Pulmonary artery endothelial cell (primary cell): ENCODE measurements around the gene DYSF. TPM values are rescaled to one million over a fixed set of nuclear protein-coding genes. Genes with fewer than 3 reads are reported as not detected.

Experiments used
- DNase-seq: peaks from one replicate; pipeline ENCODE4 v3.0.0-alpha.2; 2011; ENCODE audit warnings: low read depth, low spot score
- total RNA-seq: library from RNA; depleted of rRNA; stranded (reverse); fragments of >200 nt; gene quantifications from 2 replicates; pipeline ENCODE4 v1.2.3, GENCODE V29; 2014

DYSF gene
- total RNA-seq, 1 donor from 2014 or later = 82.1 TPM

GRCh38 chr2:71566372-71566771, 113.0 kb downstream of the DYSF start:
- no peak for DNase-seq

DNA sequence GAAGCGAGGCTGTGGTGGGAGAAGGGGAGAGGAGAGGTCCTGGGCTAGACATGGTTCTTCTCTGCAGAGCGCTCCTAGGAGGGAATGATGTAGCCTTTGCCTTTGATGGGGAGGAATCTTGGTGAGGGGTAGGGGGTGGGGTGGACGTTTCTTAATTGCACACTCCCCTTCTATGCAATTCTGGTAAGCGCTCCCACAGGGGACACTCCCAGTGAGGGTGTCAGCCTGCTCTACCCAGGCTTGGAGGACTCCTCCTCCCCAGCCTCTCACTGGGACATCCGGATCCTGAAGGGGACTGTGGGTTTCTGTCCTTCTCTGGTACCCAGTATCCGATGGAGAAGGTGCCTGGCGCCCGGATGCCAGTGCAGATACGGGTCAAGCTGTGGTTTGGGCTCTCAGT, 114.3 kb downstream of the DYSF start:
- DNase-seq = no peak

- DNase-seq = no peak
These were observed 114.7 kb downstream of the DYSF start for GRCh38 chr2:71568103-71568502.

DNA sequence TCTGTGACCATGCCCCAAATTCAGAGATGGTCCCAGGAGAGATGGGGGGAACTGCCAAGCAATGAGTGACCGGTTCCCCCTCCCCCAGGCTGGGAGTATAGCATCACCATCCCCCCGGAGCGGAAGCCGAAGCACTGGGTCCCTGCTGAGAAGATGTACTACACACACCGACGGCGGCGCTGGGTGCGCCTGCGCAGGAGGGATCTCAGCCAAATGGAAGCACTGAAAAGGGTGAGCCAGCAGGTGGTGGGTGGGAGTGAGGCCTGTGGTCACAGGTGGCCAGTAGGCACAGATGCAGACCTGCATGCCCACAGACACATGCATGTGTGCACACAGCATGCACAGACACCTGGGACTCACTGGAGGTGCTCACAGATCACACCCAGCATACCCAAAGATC, 117.2 kb downstream of the DYSF start:
- no peak for DNase-seq

DNA sequence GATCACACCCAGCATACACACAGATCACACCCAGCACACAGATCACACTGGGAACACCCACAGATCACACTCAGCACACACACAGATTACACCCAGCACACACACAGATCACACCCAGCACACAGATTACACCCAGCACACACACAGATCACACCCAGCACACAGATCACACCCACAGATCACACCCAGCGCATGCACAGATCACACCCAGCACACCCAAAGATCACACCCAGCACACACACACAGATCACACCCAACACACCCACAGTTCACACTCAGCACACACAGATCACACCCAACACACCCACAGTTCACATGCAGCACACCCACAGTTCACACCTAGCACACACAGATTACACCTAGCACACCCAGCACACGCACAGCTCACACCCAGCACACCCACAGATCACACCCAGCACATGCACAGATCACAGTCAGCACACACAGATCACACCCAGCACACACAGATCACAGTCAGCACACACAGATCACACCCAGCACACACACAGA, 117.6 kb downstream of the DYSF start:
- no peak for DNase-seq

GRCh38 chr2:71571945-71572344, 118.6 kb downstream of the DYSF start:
- no peak for DNase-seq

GRCh38 chr2:71575966-71576365, 122.6 kb downstream of the DYSF start:
- DNase-seq = no peak

- no peak for DNase-seq
These were observed 123.2 kb downstream of the DYSF start for GRCh38 chr2:71576541-71576940.

DNA sequence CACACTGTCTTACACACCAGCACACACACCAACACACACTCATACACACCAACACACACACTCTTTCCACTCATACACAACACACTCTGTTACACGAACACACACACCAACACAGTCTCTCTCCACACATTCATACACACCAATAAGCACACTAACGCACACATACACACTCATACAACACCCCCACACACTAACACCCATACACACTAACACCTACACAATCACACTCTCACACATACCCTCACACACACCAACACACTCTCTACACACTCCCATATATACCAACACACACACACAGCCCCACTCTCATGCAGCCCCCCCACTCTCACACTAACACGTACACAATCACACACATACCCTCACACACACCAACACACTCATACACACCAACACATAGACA, 123.8 kb downstream of the DYSF start:
- DNase-seq = no peak

DNA sequence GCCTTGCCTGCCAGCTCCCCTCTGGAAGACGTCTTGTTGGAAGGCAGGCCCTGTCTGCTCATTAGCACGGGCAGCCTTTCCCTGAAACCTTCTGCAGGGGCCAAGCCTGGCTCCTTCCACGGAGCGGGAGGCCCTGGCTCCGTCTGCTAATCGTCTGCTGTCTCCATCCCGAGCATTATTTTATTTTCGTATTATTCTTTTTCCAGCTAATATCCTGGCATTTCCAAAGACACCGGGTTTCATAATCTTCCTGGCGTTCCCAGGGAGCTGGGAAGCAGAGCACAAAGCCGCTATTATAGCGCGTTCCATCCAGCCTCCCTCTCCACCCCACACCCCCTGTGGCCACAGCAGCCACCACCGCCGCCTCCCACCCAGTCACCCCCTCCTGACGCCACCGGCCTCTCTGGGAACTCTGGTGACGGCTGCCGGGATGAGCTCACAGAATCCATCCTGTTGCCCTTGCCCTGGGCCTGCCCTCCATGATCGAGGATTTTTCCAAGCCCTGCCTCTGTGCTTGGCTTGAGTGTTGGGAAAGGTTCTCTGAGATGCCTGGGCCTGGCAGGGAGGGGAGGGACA, 125.5 kb downstream of the DYSF start:
- DNase-seq = no peak

- DNase-seq = no peak
These were observed 127.7 kb downstream of the DYSF start for GRCh38 chr2:71581026-71581425.

DNA sequence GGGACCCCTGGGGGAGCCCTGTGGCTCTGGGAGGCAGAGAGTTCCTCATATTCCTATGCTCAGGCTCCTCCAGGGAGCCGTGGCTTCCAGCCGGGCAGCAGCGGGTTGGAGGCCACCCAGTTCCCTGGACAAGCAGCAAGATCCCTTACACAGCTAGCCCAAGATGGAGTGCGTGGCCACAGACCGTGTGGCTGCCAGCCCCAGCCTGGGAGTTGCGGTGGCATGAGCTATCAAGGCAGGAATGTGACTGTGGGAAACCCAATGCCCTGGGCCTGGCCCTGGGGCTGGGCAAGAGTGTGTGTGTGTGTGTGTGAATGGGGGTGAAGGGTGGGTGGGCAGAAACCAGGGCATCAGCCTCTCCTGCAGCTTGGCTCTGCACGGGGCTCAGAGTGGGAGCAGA, 130.5 kb downstream of the DYSF start:
- DNase-seq = no peak

- DNase-seq = no peak
These were observed 133.1 kb downstream of the DYSF start for GRCh38 chr2:71586471-71586870.

- no peak for DNase-seq
These were observed 134.2 kb downstream of the DYSF start for GRCh38 chr2:71587509-71588073.

DNA sequence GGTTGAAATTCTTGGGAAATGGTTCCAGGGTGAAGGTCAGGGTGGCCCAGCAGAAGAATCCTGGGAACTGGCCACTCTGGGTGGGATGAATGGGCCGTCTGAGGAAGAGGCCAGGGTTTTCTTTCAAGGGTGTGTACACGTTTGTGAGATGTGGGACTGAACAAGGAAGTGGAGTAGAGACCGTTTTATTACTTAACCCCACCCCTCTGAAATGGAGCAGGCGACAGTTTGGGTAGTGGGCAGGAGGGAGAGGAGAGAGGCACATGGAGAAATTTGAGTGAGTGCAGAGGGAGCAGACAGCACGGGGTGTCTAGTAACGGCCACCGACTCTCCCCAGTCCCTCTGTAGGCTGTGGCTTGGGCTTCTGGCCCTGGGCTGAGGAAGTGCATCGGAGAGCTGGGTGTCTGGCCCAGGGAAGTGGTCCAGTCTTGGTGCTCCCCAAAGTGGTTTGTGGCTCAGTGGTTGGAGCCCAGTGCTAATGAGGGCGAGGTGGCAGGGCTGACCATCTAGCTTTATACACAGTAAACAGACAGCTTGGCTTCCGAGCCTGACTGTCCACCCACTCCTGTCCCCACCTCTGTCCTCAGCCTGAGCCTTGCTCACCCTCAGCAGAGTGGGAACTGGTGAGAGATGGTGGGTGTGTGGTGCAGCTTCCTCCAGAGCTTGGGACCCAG, 135.3 kb downstream of the DYSF start:
- no peak for DNase-seq

DNA sequence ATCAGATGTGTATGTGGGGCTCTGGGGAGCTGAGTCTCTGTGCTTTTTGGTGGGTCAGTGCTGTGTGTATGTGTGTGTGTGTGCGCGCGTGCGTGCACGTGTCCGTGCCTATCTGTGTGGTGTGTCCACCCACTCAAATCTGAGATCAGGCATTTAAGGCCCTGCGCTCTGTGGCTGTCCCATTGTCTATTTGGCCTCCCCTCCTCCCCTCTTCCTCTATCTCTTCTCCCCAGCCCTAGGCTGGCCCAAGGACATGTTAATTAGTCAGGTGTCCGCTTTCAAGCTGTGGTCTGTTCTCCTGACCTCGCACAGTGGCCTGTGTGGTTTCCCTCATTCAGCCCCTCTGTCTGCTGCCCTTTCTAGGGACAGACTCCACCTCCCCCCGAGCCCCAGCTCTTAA, 136.4 kb downstream of the DYSF start:
- DNase-seq = no peak

DNA sequence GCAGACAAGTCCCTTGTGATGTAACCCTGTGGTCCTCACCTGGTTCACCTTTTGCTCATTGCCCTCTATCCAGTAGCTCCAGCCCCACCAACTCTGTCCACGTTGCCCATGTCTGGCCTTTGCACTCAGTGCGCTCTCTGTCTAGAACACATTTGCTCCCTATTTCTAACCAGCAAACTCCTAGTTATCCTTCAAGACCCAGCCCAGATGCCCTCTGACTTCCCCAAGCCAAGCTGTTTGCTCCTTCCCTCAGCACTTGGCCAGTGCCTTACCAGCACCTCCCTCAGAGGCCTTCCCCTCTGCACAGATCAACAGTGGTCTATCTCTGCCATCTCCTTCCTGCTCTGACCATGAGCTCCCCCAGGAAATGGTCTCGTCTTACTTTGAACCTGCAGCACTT, 137.7 kb downstream of the DYSF start:
- no peak for DNase-seq

- DNase-seq = no peak
These were observed 138.9 kb downstream of the DYSF start for GRCh38 chr2:71592181-71592711.

- DNase-seq = no peak
These were observed 142.2 kb downstream of the DYSF start for GRCh38 chr2:71595569-71595968.

DNA sequence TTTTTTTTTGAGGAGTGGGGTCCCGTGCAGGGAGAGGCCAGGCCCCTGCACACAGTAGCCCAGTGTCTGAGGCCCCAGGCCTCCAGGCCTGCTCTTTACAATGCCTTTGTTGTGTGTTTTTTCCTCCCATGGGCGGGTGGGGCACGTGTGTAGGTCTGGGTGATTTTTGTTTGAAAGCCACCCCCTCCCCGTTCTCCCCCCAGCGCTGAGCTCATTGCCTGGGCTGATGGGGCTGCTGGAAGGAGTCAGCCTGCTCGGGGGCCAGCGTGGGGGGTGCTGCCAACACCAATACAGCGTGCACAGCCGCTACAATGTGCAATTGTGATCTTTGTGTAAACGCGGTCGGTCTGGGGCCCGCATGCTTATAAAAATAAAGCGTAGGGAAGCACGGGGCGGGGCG, 142.7 kb downstream of the DYSF start:
- DNase-seq = no peak

GRCh38 chr2:71597756-71598155, 144.4 kb downstream of the DYSF start:
- DNase-seq = no peak

- DNase-seq = no peak
These were observed 145.2 kb downstream of the DYSF start for GRCh38 chr2:71598526-71598925.

DNA sequence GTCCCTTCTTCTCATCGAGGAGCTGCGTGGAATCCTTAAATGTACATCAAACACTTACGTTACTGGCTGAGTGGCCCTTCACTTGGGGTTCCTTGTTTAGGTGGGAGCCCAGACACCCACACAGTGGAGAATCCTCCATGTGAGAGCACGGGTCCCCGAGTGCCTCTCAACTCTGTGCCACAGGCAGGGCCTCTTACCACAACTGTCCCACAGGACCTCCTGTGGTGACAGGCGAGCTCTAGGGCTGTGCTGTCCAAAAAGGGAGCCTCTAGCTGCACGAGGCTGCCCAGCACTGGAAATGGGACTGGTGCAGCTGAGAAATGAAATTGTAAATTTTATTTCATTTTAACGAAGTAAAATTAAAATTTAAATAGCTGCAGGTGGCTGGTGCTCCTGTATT, 145.7 kb downstream of the DYSF start:
- no peak for DNase-seq
